Measurements from ENCODE around the gene LAGE3. TPM values are rescaled to one million over a fixed set of nuclear protein-coding genes. Genes with fewer than 3 reads are reported as not detected.

LAGE3 gene
- total RNA-seq, 1 donor from 2014 or later: 27.9 TPM

DNA sequence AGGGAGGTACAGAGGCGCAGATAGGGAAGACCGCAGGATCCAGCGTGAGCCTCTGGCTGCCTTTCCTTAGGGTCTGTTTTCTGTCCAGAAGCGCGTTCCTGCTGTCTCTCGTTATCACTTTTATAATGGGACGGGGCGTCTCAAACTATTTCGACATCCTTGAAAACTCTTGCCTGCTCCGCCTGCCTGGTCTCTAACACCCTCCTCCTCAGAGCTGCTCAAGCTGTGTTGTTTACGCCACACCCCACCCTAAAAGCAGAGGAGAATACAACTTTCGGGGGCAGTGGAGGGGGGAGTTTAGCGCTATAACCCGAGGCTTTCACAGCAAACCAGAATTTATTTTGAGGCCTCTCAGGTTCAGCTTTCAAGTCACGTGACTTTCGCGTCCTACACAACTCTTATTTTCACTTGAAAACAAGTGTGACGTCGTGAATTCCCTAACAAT, 37.6 kb upstream of the LAGE3 start:
- Histone ChIP-seq H3K36me3 (ENCODE audit: control insufficient read depth, insufficient read depth, low read length) (no peaks in the 10 kb centered on the region), H3K4me3 (ENCODE audit: low read depth, low read length) (peak overlapping the region; percentile 32), H3K27me3 (ENCODE audit: control insufficient read depth, insufficient read depth, low read length) (no peaks in the 10 kb centered on the region)
- TF ChIP-seq, protein P1, sequence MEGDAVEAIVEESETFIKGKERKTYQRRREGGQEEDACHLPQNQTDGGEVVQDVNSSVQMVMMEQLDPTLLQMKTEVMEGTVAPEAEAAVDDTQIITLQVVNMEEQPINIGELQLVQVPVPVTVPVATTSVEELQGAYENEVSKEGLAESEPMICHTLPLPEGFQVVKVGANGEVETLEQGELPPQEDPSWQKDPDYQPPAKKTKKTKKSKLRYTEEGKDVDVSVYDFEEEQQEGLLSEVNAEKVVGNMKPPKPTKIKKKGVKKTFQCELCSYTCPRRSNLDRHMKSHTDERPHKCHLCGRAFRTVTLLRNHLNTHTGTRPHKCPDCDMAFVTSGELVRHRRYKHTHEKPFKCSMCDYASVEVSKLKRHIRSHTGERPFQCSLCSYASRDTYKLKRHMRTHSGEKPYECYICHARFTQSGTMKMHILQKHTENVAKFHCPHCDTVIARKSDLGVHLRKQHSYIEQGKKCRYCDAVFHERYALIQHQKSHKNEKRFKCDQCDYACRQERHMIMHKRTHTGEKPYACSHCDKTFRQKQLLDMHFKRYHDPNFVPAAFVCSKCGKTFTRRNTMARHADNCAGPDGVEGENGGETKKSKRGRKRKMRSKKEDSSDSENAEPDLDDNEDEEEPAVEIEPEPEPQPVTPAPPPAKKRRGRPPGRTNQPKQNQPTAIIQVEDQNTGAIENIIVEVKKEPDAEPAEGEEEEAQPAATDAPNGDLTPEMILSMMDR (IDR thresholded peaks at IDR 0.05; ENCODE audit: insufficient read depth, low read length, poor library complexity, severe bottlenecking): no peak
- DNase-seq (ENCODE audit: low read depth): no peak

DNA sequence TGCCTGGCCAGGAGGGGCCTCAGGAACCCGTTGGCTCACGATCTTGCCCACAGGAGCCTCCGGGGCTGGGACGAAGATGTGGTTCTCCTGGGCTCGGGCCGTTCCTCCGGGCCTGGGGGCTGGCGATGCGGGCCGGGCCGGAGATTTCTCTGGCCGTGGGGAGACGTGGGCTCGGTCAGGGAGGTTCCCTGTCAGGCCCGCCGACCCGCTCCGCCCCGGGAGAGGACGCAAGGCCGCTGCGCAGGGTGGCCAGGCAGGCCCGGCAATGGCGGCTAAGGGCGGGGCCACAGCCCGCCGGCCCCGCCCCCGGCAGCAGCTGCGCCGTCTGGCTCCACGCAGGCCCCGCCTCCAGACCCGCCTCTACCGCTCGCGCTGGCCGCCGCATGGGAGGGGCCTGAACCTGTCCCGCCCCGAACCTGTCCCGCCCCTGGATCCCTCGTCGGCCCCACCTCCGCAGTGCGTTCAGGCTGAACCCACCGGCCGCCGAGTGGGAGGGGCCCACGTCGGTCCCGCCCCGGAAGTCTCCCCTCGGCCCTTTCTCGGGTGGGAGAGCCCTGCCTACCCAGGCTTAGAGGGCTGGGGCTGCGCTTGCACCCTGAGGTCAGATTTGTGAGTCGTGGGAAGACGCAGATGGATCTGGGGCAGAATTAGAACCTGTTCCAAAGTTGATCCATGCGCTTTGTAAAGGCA, 37.0 kb upstream of the LAGE3 start, which contains the start of gene FAM3A:
Gene FAM3A (minus strand): TSS at position 267 of the 690 bp plus-strand sequence. CDS start 460 bp downstream, outside the sequence.
- Histone ChIP-seq H3K36me3 (ENCODE audit: control insufficient read depth, insufficient read depth, low read length) (no peaks in the 10 kb centered on the region), H3K27me3 (ENCODE audit: control insufficient read depth, insufficient read depth, low read length) (no peaks in the 10 kb centered on the region), H3K4me3 (ENCODE audit: low read depth, low read length) (peak within 1 kb of the TSS; percentile 71)
- TF ChIP-seq, protein P1 (IDR thresholded peaks at IDR 0.05; ENCODE audit: insufficient read depth, low read length, poor library complexity, severe bottlenecking): no peak
- no peak for DNase-seq (ENCODE audit: low read depth)

DNA sequence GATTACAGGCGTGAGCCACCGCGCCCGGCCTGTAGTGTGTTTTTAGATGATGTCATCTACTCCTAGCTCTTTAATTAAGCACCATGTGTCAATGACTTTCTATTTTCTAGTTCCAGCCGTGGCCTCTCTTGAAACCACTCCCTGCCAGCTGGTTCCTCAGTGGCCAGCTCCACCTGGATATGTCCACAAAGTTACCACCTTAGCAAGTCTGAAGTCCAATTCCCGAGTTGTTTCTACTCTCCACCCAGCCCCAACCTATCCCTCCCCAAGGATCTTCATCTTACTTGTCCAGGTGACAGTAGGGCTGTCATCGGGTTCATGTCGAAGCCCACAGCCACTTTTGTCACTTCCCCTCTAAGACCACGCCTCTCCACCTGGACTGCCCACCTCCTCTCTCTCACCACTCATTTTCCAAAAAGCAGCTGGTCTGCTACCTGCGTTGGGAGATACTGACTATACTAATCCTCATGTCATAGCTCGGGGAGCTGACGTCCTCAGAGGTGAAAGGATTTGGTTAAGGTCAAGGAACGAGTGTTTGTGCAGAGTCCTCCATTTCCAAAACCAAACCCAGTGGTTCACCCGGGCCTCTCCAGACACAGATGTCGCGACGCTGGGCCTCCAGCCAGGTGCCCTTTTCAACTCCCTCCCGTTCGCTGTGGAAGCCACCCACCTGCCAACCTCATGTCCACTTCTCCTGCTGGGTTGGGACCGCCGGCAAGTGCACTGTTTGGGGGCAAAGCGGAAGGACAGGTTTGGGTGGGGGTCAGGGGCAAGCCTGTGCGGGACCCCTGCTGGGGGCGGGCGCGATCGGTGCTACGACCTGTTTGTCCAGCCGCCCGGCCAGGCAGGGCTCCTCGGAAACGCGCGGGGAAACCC, 36.2 kb upstream of the LAGE3 start:
- TF ChIP-seq, protein P1 (IDR thresholded peaks at IDR 0.05; ENCODE audit: insufficient read depth, low read length, poor library complexity, severe bottlenecking): no peak
- Histone ChIP-seq H3K36me3 (ENCODE audit: control insufficient read depth, insufficient read depth, low read length) (no peaks in the 10 kb centered on the region), H3K27me3 (ENCODE audit: control insufficient read depth, insufficient read depth, low read length) (no peaks in the 10 kb centered on the region), H3K4me3 (ENCODE audit: low read depth, low read length) (peak overlapping the region; percentile 71)
- no peak for DNase-seq (ENCODE audit: low read depth)

GRCh38 chrX:154513716-154514115, 34.6 kb upstream of the LAGE3 start:
- Histone ChIP-seq H3K36me3 (ENCODE audit: control insufficient read depth, insufficient read depth, low read length) (no peaks in the 10 kb centered on the region), H3K27me3 (ENCODE audit: control insufficient read depth, insufficient read depth, low read length) (no peaks in the 10 kb centered on the region), H3K4me3 (ENCODE audit: low read depth, low read length) (no peak overlapping the region)
- TF ChIP-seq, protein P1 (IDR thresholded peaks at IDR 0.05; ENCODE audit: insufficient read depth, low read length, poor library complexity, severe bottlenecking): no peak
- no peak for DNase-seq (ENCODE audit: low read depth)

DNA sequence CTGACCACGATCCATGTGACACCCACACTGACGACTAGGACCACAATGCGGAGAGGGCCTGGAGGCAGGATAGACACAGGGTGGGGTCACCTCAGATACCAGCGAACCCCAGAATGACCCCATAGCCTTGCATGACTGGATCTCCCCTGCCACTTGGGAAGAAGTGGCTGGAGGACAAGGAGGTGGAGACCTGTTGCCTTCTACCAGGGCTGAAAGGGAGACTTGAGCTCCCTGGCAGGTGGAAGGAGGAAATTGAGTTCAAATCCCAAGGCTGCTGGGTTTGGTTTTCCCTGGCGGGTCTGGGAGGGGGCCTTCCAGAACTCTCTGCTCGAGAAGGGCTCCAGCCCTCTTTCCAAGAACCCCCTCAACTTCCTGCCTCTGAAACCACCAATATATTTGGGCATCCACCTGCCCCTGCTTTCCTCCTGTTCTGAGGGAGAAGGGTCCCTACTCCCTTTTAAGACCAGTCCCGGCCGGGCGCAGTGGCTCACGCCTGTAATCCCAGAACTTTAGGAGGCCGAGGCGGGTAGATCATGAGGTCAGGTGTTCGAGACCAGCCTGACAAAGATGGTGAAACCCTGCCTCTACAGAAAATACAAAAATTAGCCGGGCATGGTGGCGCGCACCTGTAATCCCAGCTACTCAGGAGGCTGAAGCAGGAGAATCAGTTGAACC, 33.9 kb upstream of the LAGE3 start:
- TF ChIP-seq, protein P1 (IDR thresholded peaks at IDR 0.05; ENCODE audit: insufficient read depth, low read length, poor library complexity, severe bottlenecking): no peak
- H3K27me3 ChIP-seq (ENCODE audit: control insufficient read depth, insufficient read depth, low read length): no peaks in the 10 kb centered on the region
- no peak overlapping the region for H3K4me3 ChIP-seq (ENCODE audit: low read depth, low read length)
- DNase-seq (ENCODE audit: low read depth): no peak
- no peaks in the 10 kb centered on the region for H3K36me3 ChIP-seq (ENCODE audit: control insufficient read depth, insufficient read depth, low read length)

Data from kidney epithelial cell (primary cell).